ENCODE results near the gene GAK. TPM values are rescaled to one million over a fixed set of nuclear protein-coding genes. Genes with fewer than 3 reads are reported as not detected.

The GAK gene
- total and polyA plus RNA-seq, 2 of the 13 experiments (the other 11 are each of a cell fraction or from before 2014, with no cell fraction given) = 17.5 to 44.3 TPM

DNA sequence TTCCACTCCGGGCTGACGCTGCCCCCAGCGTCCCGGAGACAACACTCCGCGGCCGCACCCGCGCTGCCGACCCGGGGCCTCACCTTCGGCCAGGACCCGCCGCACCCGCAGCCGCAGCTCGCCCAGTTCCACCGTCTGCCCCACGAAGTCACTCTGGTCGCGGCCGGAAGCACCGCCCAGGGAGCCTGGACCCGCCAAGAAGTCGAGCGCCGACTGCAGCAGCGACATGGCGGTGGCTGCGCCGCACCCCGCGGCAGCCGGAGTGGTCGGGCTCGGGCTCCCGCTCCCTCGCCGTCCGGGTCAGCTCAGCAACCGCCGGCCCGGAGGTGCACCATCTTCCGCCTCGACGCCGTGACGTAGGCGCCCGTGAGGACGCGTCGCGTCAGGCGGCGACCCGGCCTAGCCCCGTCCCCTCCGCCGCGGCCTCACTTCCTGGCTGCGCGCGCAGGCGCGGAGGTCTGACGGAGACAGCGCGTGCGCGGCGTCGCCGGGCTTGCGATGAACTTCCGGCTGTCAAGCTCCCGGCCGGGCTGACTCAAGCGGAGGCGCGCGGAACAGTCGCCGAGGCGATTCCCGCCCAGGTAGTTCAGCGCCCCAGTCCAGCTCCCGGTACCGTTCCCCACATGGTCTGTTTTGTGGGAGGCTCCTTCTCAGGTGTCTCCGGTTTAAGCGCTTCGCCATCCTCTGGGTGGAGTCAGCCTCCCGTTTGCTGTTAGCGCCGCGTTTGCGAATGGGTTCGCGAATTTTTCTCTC lies at the start of gene GAK, which contains the start of gene TMEM175 (continued):
- TF ChIP-seq MLLT10 (CRISPR knock-in tag; IDR thresholded peaks at IDR 0.05) (no peak), ZNF180 (CRISPR knock-in tag; IDR thresholded peaks at IDR 0.05; ENCODE audit: borderline replicate concordance, low read depth) (no peak), TAF1 (CRISPR knock-in tag; IDR thresholded peaks at IDR 0.05) (peak; percentile 83), ZNF253 (CRISPR knock-in tag; IDR thresholded peaks at IDR 0.05; ENCODE audit: borderline replicate concordance) (no peak), RBM22 (optimal IDR thresholded peaks at IDR 0.05; ENCODE audit: low read length) (no peak), KLF13 (CRISPR knock-in tag; IDR thresholded peaks at IDR 0.05) (no peak), ELF3 (CRISPR knock-in tag; IDR thresholded peaks at IDR 0.05) (peak; percentile 90), CREB3 (CRISPR knock-in tag; IDR thresholded peaks at IDR 0.05) (no peak), DR1 (CRISPR knock-in tag; IDR thresholded peaks at IDR 0.05) (0 out of 2 replicates have a peak, but pooled peaks have one; percentile 24), ZNF713 (CRISPR knock-in tag; IDR thresholded peaks at IDR 0.05) (no peak; the same call in 1 of the 2 replicates), MTA3 (CRISPR knock-in tag; IDR thresholded peaks at IDR 0.05) (no peak), ZNF121 (CRISPR knock-in tag; IDR thresholded peaks at IDR 0.05) (no peak), RFX3 (CRISPR knock-in tag; IDR thresholded peaks at IDR 0.05) (no peak), ZNF124 (CRISPR knock-in tag; IDR thresholded peaks at IDR 0.05) (no peak; the same call in 1 of the 2 replicates), KAT7 (CRISPR knock-in tag; IDR thresholded peaks at IDR 0.05; ENCODE audit: borderline replicate concordance) (peak; percentile 64; the same call in 1 of the 2 replicates), ZNF446 (CRISPR knock-in tag; IDR thresholded peaks at IDR 0.05) (no peak; the same call in 1 of the 2 replicates), ZNF510 (CRISPR knock-in tag; IDR thresholded peaks at IDR 0.05; ENCODE audit: low read depth) (no peak), ZNF232 (CRISPR knock-in tag; IDR thresholded peaks at IDR 0.05; ENCODE audit: borderline replicate concordance) (no peak), SRSF4 (IDR thresholded peaks at IDR 0.05; ENCODE audit: low read depth, low read length, poor library complexity, severe bottlenecking) (no peak), ZNF337 (CRISPR knock-in tag; IDR thresholded peaks at IDR 0.05; ENCODE audit: borderline replicate concordance, low read depth) (no peak), MTF1 (CRISPR knock-in tag; IDR thresholded peaks at IDR 0.05) (no peak), ZFAT (CRISPR knock-in tag; conservative IDR thresholded peaks at IDR 0.05) (no peak)
- TF ChIP-seq, protein P1, sequence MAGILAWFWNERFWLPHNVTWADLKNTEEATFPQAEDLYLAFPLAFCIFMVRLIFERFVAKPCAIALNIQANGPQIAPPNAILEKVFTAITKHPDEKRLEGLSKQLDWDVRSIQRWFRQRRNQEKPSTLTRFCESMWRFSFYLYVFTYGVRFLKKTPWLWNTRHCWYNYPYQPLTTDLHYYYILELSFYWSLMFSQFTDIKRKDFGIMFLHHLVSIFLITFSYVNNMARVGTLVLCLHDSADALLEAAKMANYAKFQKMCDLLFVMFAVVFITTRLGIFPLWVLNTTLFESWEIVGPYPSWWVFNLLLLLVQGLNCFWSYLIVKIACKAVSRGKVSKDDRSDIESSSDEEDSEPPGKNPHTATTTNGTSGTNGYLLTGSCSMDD (CRISPR knock-in tag; IDR thresholded peaks at IDR 0.05) = no peak
- TF ChIP-seq, protein P2, sequence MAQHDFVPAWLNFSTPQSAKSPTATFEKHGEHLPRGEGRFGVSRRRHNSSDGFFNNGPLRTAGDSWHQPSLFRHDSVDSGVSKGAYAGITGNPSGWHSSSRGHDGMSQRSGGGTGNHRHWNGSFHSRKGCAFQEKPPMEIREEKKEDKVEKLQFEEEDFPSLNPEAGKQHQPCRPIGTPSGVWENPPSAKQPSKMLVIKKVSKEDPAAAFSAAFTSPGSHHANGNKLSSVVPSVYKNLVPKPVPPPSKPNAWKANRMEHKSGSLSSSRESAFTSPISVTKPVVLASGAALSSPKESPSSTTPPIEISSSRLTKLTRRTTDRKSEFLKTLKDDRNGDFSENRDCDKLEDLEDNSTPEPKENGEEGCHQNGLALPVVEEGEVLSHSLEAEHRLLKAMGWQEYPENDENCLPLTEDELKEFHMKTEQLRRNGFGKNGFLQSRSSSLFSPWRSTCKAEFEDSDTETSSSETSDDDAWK (CRISPR knock-in tag; IDR thresholded peaks at IDR 0.05) = no peak
- TF ChIP-seq, protein P3, sequence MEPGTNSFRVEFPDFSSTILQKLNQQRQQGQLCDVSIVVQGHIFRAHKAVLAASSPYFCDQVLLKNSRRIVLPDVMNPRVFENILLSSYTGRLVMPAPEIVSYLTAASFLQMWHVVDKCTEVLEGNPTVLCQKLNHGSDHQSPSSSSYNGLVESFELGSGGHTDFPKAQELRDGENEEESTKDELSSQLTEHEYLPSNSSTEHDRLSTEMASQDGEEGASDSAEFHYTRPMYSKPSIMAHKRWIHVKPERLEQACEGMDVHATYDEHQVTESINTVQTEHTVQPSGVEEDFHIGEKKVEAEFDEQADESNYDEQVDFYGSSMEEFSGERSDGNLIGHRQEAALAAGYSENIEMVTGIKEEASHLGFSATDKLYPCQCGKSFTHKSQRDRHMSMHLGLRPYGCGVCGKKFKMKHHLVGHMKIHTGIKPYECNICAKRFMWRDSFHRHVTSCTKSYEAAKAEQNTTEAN (CRISPR knock-in tag; conservative IDR thresholded peaks at IDR 0.05) = peak; percentile 62; the same call in 1 of the 2 replicates
